GM19452 (cell line): ENCODE data around the gene CKS1B.

Source experiments
- ATAC-seq: cut with Tn5 transposase; IDR thresholded peaks from one replicate; pipeline ENCODE4 v1.9.1; 2021; ENCODE audit not compliant: unreplicated experiment

CKS1B gene

GRCh38 chr1:154974102-154974807 lies at the start of gene CKS1B:
Gene CKS1B (plus strand): TSS chr1:154974681. CDS start chr1:154974746, 65 bp downstream.
- peak; percentile 74 for ATAC-seq

DNA sequence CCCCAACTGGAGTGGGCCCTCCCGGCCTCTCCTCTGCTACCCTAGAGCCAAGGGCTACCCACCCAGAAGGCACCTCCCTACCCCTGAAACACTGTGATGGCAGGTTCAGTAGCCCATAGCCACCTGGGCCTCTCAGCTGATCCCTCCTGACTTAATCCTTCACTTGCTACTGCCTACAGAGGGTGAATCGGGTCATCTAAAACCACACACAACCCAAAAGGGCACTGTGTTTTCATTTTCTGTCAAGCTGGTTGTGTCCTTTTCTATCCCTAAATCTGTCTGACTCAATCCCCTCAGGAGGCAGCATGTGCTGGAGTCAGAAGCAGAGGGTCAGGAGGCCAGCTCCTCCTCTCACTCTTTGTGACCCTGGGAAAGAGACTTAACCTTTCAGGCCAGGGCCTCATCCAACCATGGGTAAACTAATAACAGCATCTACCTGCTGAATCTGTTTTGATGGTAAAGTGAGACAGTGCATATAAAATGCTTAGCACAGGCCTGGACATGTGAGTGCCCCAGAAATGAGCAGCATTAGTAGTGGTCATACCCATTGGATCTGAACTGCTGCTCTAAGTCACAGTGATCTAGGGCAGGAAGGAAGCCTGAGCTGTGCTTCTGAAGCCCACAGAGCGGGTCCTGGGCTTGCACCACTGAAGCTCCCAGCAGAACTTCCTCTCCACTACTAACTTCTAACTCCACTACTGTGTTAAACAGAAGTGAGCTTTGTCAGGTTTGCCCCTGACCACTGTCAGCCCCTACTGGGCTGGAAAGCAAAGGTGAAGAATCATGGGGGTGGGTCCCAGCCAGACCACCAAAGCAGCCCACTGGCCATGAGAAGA lies 48.9 kb upstream of the CKS1B start:
- ATAC-seq: no peak

DNA sequence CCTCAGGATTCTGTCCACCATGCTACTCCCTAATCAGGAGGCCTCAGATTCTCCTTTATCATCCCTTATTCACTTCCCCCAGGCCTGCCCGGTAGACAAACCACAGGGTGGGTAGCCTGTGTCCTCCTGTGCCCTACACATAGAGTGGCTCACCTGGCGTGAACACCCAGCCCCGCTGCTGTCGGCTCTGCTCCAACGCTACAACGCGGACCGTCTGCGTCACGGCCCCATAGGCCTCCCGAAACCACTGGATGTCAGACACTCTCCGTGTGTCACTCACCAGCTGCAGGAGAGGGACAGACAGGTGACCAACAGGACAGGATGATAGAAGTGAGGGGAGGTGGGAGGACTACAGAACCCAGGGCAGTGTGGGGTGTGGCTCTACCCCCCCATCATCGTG lies 48.3 kb upstream of the CKS1B start:
- ATAC-seq: no peak

GRCh38 chr1:154931940-154932487 lies 42.5 kb upstream of the CKS1B start:
- ATAC-seq: no peak

- ATAC-seq: no peak
These were observed 40.0 kb upstream of the CKS1B start for GRCh38 chr1:154934358-154934948.

GRCh38 chr1:154935749-154936554 lies 38.5 kb upstream of the CKS1B start:
- no peak for ATAC-seq

GRCh38 chr1:154936555-154937084 lies 37.9 kb upstream of the CKS1B start, which contains the start of gene PMVK:
Gene PMVK (minus strand): TSS chr1:154936719. CDS start chr1:154936685, 34 bp downstream.
- peak; percentile 65 for ATAC-seq

DNA sequence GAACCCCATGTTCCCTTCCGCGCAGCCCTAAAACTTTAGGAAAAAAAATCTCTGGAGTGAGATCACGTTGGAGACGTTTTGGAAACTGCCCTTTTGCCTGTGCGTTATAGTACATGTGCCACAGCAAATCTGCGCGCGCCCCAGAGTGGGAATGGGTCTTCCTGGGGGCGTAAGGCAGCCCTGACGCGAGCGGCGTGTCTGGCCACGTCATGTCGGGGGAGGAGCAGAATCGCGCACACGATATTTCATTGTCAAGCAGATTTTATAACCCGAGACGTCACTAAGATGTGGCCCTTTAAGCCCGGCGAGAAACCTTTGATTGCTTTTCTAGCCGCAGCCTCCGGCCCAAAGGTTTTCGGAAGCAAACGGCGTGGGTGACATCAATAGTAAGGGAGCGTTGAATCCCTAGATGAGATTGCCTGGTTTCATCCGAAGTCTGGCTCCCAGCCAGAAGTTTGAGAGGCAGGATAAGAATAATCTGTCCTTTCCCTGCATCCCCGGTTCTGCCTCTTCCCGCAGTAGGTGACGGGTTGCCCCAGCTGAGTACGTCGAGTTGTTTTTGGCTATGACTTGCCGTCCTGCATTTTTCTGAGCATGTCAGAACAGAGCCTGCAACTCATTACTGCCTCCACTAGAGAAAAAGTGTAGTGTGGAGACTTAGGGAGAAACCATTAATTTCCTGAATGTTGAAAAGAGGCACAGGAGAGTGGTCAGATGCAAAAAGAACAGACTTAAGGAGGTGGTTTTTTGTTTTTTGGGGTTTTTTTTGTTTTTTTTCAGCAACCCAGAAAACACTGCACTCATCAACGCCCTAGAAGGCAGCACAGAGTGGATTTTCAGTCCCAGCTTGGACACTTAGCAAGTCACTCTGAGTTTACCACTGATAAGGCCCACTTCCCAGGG lies 37.1 kb upstream of the CKS1B start:
- peak; percentile 58 for ATAC-seq

DNA sequence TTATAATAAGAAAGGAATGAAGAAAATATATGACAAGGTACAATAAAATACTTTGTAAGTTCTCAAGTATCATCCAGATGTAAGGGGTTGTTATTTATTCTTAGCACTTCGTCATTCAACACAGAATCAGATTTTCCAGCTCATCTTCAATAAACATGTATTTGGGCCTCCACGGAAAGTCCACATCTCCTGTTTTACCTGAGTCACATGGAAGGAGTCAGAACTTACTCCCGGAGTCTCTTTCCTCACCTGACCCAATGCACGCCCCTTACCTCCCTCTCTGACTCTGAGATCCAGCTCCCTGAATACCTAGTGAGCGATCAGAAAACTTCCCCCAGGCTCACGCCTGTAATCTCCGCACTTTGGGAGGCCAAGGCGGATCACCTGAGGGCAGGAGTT lies 36.5 kb upstream of the CKS1B start:
- ATAC-seq: no peak

DNA sequence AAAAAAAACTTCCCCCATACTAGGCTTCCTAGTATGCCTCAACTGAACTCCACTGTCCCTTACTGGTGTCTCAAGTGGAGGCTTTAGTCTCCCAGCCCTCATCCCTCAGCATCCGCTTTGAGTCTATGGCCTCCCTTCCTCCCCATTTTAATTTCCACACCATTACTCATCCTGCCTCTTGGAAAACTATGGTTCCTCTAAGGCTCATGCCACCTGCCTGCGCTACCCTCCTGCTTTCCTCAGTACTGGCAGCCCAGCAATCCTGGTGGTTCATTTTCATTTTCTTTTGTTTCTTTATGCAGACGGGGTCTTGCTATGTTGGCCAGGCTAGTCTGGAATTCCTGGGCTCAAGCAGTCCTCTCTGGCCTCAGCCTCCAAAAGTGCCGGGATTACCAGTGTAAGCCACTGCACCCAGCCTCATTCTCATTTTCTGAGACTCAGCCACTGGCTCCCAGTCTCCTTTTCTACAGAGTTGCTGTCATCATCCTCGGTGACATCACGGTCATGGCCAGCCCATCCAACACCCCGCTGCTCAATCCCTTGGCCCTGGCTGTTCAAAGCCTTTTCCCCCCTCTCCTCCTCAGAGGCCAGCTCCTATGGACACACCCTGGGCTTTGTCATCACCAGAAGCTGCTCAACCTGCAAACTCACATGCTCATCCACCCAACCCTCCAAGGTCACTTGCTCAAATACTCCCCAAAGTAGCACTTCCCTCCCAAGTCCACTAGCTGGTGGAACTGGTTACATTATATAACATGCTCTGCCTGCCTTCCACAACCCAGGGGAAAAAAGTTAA lies 35.7 kb upstream of the CKS1B start:
- no peak for ATAC-seq

DNA sequence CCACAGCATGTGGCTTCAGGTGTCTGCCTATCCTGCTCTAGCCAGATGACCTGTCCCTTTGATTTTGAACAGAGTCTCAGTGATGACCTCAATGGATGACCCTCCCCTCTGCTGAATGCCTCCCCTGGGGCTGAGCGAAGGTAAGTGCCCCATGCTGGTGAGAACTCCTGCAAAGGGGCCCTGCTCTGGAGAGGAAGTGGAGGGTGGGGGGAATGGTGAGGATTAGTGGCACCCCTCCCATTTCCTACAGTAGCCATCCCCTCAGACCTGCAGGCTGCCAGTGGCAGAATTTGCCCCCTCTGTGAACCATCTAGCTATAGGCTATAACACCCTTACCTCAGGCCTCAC lies 34.3 kb upstream of the CKS1B start:
- ATAC-seq: no peak

DNA sequence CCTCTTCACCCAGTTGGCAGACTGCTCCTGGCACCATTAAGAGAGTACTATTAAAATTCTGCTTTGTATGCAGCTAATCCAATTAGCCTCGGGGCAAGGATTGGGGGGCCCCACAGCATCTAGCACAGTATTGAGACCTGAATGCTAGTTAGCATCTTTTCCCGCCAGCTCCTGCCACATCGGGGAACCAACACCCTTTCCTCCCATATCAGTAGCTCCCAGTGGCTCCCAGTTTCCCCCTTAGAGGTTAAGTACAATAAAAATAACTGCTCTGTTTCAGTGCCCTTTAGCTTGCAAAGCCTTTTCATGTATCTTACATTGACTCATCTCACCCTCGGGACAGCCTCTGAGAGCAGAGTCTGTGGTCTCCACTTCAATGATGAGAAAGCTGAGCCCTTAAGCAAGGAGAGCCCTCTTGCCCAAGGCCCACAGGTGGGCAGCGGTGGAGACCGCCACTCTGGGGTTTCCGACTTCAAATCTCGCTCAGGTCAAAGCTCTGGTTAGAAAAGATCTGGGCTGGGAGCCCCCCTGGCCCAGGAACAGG lies 33.8 kb upstream of the CKS1B start:
- ATAC-seq: no peak

GRCh38 chr1:154941333-154942013 lies 33.0 kb upstream of the CKS1B start:
- no peak for ATAC-seq

DNA sequence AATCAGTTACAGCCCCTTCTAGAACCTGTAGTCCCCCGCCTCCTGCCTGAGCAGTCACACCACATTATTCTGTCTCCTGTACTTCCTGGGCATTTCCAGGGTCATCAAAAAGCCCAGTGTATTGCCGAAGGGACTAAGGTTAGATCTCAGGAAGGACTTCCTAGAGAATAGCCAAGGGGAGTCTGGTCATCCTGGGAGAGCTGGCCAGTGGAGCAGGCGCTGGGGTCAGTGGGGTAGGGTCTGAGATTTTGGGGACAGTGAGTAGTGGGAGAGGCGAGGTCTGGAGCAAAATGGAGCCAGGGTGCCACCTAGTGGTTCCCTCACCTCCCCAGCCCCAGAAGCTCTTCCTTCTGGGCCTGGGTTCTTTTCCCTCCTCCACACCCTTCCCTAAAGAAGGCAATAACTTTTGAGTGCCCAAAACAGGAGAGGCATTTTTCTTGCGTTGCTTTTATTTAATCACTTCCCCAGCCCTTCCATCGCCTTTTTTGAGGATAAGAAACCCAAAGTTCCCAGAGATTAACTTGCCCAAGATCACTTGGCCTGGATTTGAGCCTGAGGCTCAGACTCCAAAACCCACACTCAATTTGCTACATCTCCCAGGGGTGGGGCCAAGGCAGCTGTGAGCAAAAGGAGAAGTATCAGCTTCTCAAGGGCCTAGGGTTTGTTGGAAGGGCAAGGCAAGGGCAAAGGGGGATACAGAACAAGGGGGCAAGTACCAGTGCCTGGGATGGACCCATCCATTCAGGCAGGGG lies 30.7 kb upstream of the CKS1B start:
- ATAC-seq: no peak

DNA sequence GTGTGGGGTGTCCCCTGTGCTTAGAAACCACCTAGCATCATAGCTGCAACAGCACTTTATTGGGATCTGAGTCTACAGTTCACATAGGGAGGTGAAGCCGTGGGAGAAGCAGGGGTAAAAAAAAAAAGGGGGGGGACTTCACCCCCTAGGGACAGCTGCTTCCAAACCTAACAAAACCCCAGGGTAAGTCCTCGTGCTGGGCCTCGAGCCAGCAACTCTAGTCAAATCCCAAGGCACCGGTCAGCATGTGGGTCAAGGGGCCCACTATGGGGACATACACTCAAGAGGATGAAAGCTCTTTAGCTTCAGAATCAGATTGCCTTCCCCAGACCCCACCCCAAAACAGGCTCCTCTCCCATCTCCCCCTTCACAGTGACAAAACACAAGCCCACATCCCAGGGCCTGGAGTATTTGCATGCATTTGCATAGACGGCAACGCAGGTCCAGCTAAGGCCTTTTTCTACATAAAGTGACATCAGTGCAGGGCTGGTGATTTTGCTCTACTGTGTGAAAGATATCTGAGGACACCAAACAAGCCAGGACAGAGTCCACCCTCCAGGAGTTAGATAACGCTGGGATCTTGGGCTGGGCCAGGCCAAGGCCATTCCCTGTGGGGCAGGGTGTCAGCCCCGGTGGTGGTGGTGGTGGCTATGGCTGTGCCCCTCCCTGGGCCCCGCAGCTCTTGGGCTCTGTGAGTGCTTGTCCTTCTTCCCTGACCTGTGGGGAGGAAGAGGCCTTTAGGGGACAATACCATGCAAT lies 29.9 kb upstream of the CKS1B start:
- no peak for ATAC-seq

GRCh38 chr1:154945160-154945961 lies 29.1 kb upstream of the CKS1B start:
- ATAC-seq: no peak
